Vagina (tissue), 2 donors: ENCODE measurements around the gene TBC1D16.

Source experiments
- CTCF ChIP-seq, 3 experiments: fragments of 450-650 bp in 2 of 3; fragments of 200-600 bp in 1 of 3; sonication (generic) in 1 of 3; IDR thresholded peaks; one replicate each; pipeline ENCODE4 v1.5.1; 2017 to 2019; ENCODE audit warnings: antibody characterized with exemption in 3 of 3, mild to moderate bottlenecking in 2 of 3, moderate library complexity in 2 of 3
- POLR2A ChIP-seq, 2 donors: fragments of 450-650 bp; IDR thresholded peaks; one replicate each; pipeline ENCODE4 v1.6.1; 2017; ENCODE audit warnings: antibody characterized with exemption in 2 of 2, mild to moderate bottlenecking in 2 of 2, moderate library complexity in 2 of 2

- no peak for TF ChIP-seq CTCF (IDR thresholded peaks at IDR 0.05)
- no peak for TF ChIP-seq POLR2A (IDR thresholded peaks at IDR 0.05)
These were observed 6.3 kb downstream of the TBC1D16 start for GRCh38 chr17:80029258-80029974.
